ENCODE results near the gene EVX1.

- TF ChIP-seq CTCF (IDR thresholded peaks at IDR 0.05), result no peak
- no peak for TF ChIP-seq POLR2A (IDR thresholded peaks at IDR 0.05)
Observed at GRCh38 chr7:27269455-27269854, 26.9 kb downstream of the EVX1 start.

Measured in thyroid gland (tissue), 4 donors.